AG09319 (cell line): ENCODE data around the gene MYOM1.

ENCODE experiments used
- DNase-seq: peaks from one replicate; pipeline ENCODE4 v3.0.0-alpha.2; 2010; ENCODE audit warnings: low read depth; ENCODE audit errors: extremely low read depth
- CTCF ChIP-seq: IDR thresholded peaks from 2 replicates; pipeline ENCODE4 v1.5.1; 2011; ENCODE audit warnings: low read depth, mild to moderate bottlenecking, inconsistent platforms, low read length, moderate library complexity

MYOM1 gene

GRCh38 chr18:3190610-3191009 is 29.2 kb downstream of the MYOM1 start:
- DNase-seq = no peak
- no peak for TF ChIP-seq CTCF

DNA sequence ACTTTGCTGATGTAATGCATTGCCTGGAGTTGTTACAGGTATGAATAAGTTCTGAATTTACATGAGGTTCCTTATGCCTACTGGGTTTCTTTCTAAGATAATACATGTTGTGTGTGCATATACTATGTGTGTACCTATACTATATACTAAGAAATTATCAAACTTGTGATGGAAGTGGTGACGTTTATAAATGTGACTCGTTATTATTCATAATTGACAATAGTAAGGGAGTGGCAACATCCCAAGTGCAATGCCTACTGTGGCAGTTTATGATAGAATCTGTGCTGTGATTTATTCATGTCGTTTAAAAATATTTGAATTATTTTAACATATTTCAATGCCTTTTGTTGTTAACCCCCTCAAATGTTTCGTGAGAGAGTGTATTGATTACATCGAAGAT is 29.9 kb downstream of the MYOM1 start:
- TF ChIP-seq CTCF = no peak
- no peak for DNase-seq

DNA sequence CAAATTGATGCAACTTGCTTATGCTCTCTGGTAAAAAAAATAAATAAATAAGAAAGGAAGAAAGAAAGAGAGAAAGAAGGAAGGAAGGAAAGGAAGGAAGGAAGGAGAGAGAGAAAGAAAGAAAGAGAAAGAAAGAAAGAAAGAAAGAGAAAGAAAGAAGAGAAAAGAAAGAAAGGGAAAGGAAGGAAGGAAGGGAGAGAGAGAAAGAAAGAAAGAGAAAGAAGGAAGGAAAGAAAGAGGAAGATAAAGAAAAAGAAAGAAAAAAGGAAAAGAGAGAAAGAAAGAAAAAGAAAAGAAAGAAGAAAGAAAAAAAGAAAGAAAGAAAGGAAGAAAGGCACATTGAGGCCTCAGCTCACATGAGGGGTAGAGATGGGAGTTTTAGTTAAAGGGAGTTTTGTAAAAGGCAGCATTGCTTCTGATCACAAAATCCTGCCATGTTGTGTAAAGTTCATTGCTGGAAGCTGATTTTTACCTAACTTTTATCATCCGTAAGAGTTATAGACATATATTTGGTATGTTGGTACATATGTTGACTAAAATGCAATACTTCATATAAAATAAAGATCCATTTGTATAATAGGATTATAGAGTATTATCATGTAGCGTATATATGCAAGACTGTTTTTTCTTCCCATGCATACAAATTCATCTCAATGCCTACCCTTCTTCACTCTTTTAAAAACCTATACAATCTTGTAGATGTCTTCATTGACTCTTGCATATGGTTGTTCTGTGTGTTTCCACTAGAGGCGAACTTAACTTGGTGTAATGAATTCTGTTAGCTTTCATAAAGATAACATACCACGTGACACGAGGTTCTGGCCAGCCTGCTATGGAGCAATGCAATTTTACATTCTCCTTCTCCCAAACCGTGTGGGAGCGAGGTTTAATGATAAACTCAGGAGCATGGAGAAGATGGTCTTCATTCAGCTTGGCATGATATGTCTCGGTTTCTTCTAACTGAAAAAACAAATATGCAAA is 32.8 kb downstream of the MYOM1 start:
- no peak for TF ChIP-seq CTCF
- no peak for DNase-seq

DNA sequence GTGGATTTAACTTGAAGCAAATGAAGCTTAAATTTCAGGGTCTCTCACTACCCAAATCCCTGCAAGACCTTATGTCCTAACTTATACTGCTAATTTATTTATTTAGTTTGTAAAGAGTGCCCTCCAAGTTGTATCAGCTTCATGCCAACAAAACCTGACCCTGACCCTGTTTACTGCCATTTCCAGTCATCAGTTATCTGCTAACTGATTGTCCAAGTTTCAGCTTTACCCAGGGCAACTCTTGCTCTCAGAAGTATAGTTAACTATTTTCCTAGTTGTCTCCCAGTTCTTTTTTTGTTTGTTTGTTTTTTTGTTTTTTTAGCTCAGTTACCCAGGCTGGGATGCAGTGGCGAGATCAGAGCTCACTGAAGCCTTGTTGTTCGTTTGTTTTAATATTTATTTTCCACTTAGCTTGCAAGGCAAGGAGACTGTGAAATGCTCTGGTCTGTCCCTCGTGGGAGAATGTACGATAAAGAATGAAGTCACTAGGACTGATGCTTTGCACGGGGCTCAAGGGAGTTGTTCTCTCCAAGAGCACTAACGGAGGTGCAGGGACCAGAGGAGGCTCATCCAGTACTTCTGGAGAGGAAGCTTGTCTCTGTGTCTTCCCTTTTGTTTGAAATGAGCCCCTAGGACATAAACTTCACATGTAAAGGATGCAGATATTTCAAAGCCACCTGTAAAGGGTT is 35.3 kb downstream of the MYOM1 start:
- DNase-seq = no peak
- no peak for TF ChIP-seq CTCF

- no peak for DNase-seq
- no peak for TF ChIP-seq CTCF
Measured at GRCh38 chr18:3183103-3183717, 36.6 kb downstream of the MYOM1 start.

- DNase-seq = no peak
- TF ChIP-seq CTCF = no peak
Measured at GRCh38 chr18:3180325-3180724, 39.4 kb downstream of the MYOM1 start.
